PFSK-1 (cell line): ENCODE results near the gene NECAB3.

Experiments used
- FOXP2 ChIP-seq: optimal IDR thresholded peaks from 2 replicates; pipeline ENCODE3; 2011; ENCODE audit warnings: borderline replicate concordance, control low read depth, inconsistent platforms; ENCODE audit not compliant: insufficient read depth; ENCODE audit errors: extremely low read length, extremely low read depth
- POLR2AphosphoS5 ChIP-seq: IDR thresholded peaks from 2 replicates; pipeline ENCODE4 v1.6.1; 2012; ENCODE audit warnings: low read depth, mild to moderate bottlenecking, control low read depth, low read length, moderate library complexity
- SIN3A ChIP-seq: IDR thresholded peaks from 2 replicates; pipeline ENCODE4 v1.6.1; 2012; ENCODE audit warnings: mild to moderate bottlenecking, low read length, moderate library complexity, borderline replicate concordance; ENCODE audit not compliant: insufficient read depth
- TAF1 ChIP-seq: IDR thresholded peaks from 2 replicates; pipeline ENCODE4 v1.6.1; 2012; ENCODE audit warnings: low read length, control low read depth, borderline replicate concordance; ENCODE audit not compliant: insufficient read depth
- TF ChIP-seq, protein P1 (sequence below), 2 experiments: IDR thresholded peaks; 2 replicates each; pipeline versions ENCODE4 v1.6.1 to v1.8.0; 2011 to 2012; ENCODE audit warnings: low read depth in 2 of 2, low read length in 2 of 2, control low read depth in 1 of 2, inconsistent platforms in 1 of 2, mild to moderate bottlenecking in 1 of 2, moderate library complexity in 1 of 2; ENCODE audit not compliant: insufficient read depth in 1 of 2

Gene NECAB3

DNA sequence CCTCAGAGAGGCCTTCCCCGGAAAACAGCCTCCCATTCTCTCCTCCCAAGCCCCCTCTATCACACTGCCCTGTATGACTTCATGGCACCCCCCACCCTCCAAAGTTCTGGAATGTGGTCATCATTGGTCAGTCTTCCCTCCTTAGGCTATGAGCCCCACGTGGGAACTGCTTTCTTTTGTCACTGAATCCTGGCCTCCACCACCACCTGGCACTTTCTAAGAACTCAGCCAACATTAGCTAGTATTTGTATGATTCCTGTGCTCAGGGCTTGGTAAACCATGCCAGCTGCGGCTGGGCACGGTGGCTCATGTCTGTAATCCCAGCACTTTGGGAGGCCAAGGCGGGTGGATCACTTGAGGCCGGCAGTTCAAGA is 20.4 kb upstream of the NECAB3 start:
- TF ChIP-seq, protein P1, sequence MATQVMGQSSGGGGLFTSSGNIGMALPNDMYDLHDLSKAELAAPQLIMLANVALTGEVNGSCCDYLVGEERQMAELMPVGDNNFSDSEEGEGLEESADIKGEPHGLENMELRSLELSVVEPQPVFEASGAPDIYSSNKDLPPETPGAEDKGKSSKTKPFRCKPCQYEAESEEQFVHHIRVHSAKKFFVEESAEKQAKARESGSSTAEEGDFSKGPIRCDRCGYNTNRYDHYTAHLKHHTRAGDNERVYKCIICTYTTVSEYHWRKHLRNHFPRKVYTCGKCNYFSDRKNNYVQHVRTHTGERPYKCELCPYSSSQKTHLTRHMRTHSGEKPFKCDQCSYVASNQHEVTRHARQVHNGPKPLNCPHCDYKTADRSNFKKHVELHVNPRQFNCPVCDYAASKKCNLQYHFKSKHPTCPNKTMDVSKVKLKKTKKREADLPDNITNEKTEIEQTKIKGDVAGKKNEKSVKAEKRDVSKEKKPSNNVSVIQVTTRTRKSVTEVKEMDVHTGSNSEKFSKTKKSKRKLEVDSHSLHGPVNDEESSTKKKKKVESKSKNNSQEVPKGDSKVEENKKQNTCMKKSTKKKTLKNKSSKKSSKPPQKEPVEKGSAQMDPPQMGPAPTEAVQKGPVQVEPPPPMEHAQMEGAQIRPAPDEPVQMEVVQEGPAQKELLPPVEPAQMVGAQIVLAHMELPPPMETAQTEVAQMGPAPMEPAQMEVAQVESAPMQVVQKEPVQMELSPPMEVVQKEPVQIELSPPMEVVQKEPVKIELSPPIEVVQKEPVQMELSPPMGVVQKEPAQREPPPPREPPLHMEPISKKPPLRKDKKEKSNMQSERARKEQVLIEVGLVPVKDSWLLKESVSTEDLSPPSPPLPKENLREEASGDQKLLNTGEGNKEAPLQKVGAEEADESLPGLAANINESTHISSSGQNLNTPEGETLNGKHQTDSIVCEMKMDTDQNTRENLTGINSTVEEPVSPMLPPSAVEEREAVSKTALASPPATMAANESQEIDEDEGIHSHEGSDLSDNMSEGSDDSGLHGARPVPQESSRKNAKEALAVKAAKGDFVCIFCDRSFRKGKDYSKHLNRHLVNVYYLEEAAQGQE (IDR thresholded peaks at IDR 0.05; ENCODE audit: insufficient read depth in 1 of 2, low read depth in 2 of 2, low read length in 2 of 2) = no peak
- TF ChIP-seq SIN3A = no peak
- TF ChIP-seq TAF1 = no peak
- no peak for TF ChIP-seq POLR2AphosphoS5
- TF ChIP-seq FOXP2 = no peak

DNA sequence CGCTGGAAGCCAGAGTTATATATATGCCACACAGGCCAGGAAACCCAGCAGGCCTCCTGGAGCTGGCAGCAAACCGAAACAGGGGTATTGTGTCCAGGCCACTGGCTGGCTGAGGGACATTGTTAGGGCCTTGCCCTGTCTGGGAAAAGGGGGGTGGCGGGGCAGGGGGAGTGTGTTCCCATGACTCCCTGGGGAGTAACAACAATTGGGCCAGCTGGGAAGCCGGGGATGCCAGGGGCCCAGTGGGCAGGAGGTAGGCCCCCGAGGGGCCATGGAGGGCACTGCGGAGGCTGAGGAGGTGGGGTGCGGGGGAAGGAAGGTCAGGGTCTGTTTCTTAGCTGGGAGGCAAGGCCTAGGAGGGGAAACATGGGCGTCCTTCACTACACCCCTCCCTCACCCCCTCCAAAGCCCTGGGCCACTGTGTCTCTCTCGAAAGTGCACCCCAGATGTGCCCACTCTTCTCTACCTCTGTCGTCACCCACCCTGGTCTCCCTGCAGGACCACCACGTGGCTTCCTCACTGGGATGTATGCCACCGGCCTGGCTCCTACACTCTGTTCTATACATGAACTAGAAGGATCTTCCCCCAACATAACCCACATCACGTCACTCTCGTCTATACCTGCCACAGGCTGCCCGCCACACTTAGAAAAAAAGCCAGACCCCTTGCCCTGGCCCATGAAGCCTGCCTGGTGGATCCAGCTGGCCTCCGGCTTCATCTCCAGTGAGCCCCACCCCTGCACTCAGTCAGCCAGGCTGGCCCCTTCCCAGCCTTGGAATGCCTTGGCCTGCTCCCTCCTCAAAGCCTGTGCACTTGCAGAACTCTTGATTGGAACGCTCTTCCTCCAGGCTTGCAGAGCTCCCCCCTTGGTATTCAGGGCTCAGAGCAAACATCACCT is 19.8 kb upstream of the NECAB3 start:
- TF ChIP-seq TAF1 (no peak), FOXP2 (no peak), POLR2AphosphoS5 (no peak), SIN3A (no peak)
- TF ChIP-seq, protein P1 (IDR thresholded peaks at IDR 0.05; ENCODE audit: insufficient read depth in 1 of 2, low read depth in 2 of 2, low read length in 2 of 2) = no peak

DNA sequence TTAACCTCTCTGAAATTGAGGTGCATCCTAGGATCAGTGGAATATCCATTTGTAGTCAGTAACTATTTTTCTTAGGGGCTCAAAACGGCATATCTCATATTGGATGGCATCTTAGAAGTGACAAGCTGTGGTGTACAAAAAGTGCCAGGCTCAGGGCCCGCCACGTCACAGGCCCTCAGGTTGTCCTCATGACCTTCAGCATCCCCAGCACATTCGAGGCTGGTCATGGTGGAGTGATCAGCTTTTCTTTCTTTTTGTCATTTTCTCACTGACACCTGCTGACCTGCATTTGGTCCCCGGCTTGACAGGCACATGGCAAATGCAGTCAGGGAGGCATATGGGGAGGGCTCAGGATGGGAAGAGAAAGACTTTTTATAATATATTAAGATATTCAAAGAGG is 19.1 kb upstream of the NECAB3 start:
- TF ChIP-seq TAF1 (no peak), POLR2AphosphoS5 (no peak), FOXP2 (no peak), SIN3A (no peak)
- TF ChIP-seq, protein P1 (IDR thresholded peaks at IDR 0.05; ENCODE audit: insufficient read depth in 1 of 2, low read depth in 2 of 2, low read length in 2 of 2) = no peak

DNA sequence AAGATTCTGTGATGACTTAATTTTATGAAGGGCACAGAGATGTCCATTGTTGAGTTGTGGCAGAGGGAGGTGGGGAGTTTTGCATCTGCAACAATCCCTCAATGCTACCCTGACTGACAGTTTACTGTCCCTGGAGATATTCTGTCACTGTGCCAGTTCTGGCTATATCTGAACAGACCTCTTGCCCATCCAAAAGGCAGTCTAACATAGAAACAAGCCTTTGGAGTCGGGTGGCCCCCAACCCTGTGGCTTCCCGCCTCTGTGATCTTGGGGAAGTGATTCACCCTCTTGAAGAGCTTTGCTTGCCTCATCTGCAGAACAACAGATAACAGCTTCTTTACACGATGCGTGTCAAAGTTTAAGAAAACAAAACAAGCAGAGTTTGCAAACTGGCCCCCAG is 15.7 kb upstream of the NECAB3 start:
- TF ChIP-seq SIN3A = no peak
- no peak for TF ChIP-seq TAF1
- no peak for TF ChIP-seq POLR2AphosphoS5
- TF ChIP-seq, protein P1 (IDR thresholded peaks at IDR 0.05; ENCODE audit: insufficient read depth in 1 of 2, low read depth in 2 of 2, low read length in 2 of 2) = no peak
- no peak for TF ChIP-seq FOXP2
